Astrocyte (in vitro differentiated cells and primary cell): ENCODE data around the gene TNFSF8. TPM values are rescaled to one million over a fixed set of nuclear protein-coding genes. Genes with fewer than 3 reads are reported as not detected.

Experiments
- DNase-seq: peaks from one replicate; pipeline ENCODE4 v3.0.0-alpha.2; 2010; ENCODE audit warnings: low read depth
- FAIRE-seq: peaks from 2 replicates; lab custom pipeline; 2011; peaks lifted over from hg19 to GRCh38; lab: Jason Lieb, UNC
- H2AFZ ChIP-seq: 2 replicates; pipeline ENCODE4 v1.6.0; 2012; ENCODE audit warnings: low read depth, low read length, inconsistent platforms
- H3K27ac ChIP-seq: 2 replicates; pipeline ENCODE4 v1.5.1; 2011; ENCODE audit warnings: low read depth, low read length, inconsistent platforms
- H3K27me3 ChIP-seq: 2 replicates; pipeline ENCODE4 v1.6.0; 2011; ENCODE audit warnings: low read length, inconsistent platforms; ENCODE audit not compliant: insufficient read depth
- H3K36me3 ChIP-seq: 2 replicates; pipeline ENCODE4 v1.5.1; 2011; ENCODE audit warnings: low read length, inconsistent platforms; ENCODE audit not compliant: insufficient read depth
- H3K4me1 ChIP-seq: 2 replicates; pipeline ENCODE4 v1.5.1; 2011; ENCODE audit warnings: low read length, inconsistent platforms; ENCODE audit not compliant: insufficient read depth
- H3K4me2 ChIP-seq: 2 replicates; pipeline ENCODE4 v1.6.0; 2012; ENCODE audit warnings: low read length, inconsistent platforms
- H3K4me3 ChIP-seq: 2 replicates; pipeline ENCODE4 v1.5.1; 2011; ENCODE audit warnings: low read depth, mild to moderate bottlenecking, low read length, inconsistent platforms; ENCODE audit not compliant: insufficient read depth
- H3K79me2 ChIP-seq: 2 replicates; pipeline ENCODE4 v1.6.0; 2012; ENCODE audit warnings: mild to moderate bottlenecking, low read length, inconsistent platforms; ENCODE audit not compliant: insufficient read depth
- H3K9ac ChIP-seq: 2 replicates; pipeline ENCODE4 v1.6.0; 2012; ENCODE audit warnings: mild to moderate bottlenecking, low read length, inconsistent platforms
- H3K9me3 ChIP-seq: 2 replicates; pipeline ENCODE4 v1.5.1; 2012; ENCODE audit warnings: low read depth, mild to moderate bottlenecking, low read length, inconsistent platforms; ENCODE audit not compliant: insufficient read depth
- H4K20me1 ChIP-seq: 2 replicates; pipeline ENCODE4 v1.6.0; 2012; ENCODE audit warnings: low read length, inconsistent platforms; ENCODE audit not compliant: insufficient read depth
- H3K27ac Mint-ChIP-seq: one replicate; pipeline ENCODE4 v1.8.0; 2021; ENCODE audit warnings: mild to moderate bottlenecking, mixed read lengths; ENCODE audit not compliant: unreplicated experiment
- H3K27me3 Mint-ChIP-seq: one replicate; pipeline ENCODE4 v1.8.0; 2021; ENCODE audit warnings: low read depth, mixed read lengths; ENCODE audit not compliant: unreplicated experiment
- H3K36me3 Mint-ChIP-seq: one replicate; pipeline ENCODE4 v1.8.0; 2021; ENCODE audit warnings: low read depth, mixed read lengths; ENCODE audit not compliant: unreplicated experiment
- H3K4me1 Mint-ChIP-seq: one replicate; pipeline ENCODE4 v1.8.0; 2021; ENCODE audit warnings: low read depth, mixed read lengths; ENCODE audit not compliant: unreplicated experiment
- H3K4me3 Mint-ChIP-seq: one replicate; pipeline ENCODE4 v1.8.0; 2021; ENCODE audit warnings: mild to moderate bottlenecking, moderate library complexity, mixed read lengths; ENCODE audit not compliant: unreplicated experiment
- H3K9me3 Mint-ChIP-seq: one replicate; pipeline ENCODE4 v1.8.0; 2021; ENCODE audit warnings: mild to moderate bottlenecking, mixed read lengths; ENCODE audit not compliant: unreplicated experiment
- CTCF ChIP-seq: IDR thresholded peaks from 2 replicates; pipeline ENCODE4 v1.5.1; 2011; ENCODE audit warnings: low read depth, mild to moderate bottlenecking, inconsistent platforms, low read length, moderate library complexity; ENCODE audit not compliant: insufficient read depth
- EZH2 ChIP-seq: IDR thresholded peaks from 2 replicates; pipeline ENCODE4 v1.6.1; 2012; ENCODE audit warnings: mild to moderate bottlenecking, low read length, inconsistent platforms; ENCODE audit not compliant: insufficient read depth
- total RNA-seq: library from RNA; stranded (reverse); gene quantifications from 2 replicates; pipeline ENCODE4 v1.2.1, GENCODE V29; 2021

Gene TNFSF8
- total RNA-seq, 1 donor from 2014 or later, result not detected

DNA sequence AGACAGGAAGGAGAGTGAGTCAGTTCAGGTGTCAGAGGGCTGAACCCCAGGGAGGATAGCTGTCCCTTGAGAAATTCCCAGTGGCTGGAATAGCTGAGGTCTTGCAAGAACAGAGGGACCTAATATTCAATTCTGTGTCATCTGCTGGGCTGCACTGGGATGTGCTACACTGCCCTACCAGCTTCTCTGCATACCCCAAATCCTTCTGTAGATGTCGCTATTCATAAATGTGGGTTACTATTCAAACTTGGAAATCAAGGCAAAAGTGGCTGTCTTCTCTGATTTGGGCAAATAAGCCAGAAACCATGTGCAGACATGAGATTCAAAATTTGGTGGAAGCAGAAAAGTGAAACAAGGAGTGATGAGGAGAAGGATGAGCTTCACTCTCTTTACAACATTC, 16.3 kb downstream of the TNFSF8 start:
- peaks cover 15% of the 10 kb centered on the region for H3K27me3 Mint-ChIP-seq
- Histone ChIP-seq H4K20me1 (no peaks in the 10 kb centered on the region), H2AFZ (no peak overlapping the region), H3K79me2 (no peaks in the 10 kb centered on the region), H3K27ac (no peak overlapping the region), H3K9me3 (no peaks in the 10 kb centered on the region), H3K9ac (no peak overlapping the region), H3K4me2 (no peak overlapping the region), H3K36me3 (no peaks in the 10 kb centered on the region), H3K4me1 (peaks cover under 1% of the 10 kb centered on the region), H3K4me3 (no peak overlapping the region), H3K27me3 (no peaks in the 10 kb centered on the region)
- no peaks in the 10 kb centered on the region for H3K36me3 Mint-ChIP-seq
- DNase-seq (no peak), FAIRE-seq (no peak)
- H3K4me3 Mint-ChIP-seq, result no peak overlapping the region
- H3K27ac Mint-ChIP-seq, result no peak overlapping the region
- TF ChIP-seq CTCF (no peak), EZH2 (no peak)
- no peaks in the 10 kb centered on the region for H3K9me3 Mint-ChIP-seq
- peaks cover 9% of the 10 kb centered on the region for H3K4me1 Mint-ChIP-seq

DNA sequence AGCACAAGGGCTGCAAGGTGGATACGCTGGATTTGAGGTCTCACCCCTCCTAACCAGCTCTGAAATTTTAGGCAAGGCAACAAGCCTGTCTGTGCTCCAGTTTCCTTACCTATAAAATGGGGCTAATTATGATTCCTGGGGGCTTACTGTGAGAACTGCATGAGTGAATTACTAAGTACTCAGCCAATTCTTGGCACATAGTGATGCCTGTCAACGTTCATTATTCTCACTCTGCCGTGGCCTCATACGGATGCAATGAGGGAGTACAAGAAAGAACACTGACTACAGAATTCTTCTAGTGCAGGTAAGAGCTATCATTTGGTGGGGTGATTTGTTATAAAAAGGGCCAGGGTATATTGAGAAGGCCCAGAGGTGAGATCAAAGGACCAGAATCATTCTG, 16.7 kb downstream of the TNFSF8 start:
- no peak for DNase-seq
- no peak overlapping the region for H2AFZ ChIP-seq
- H3K27me3 Mint-ChIP-seq, result peaks cover 15% of the 10 kb centered on the region

More for the DNA sequence above, 16.7 kb downstream of the TNFSF8 start:
- Histone ChIP-seq H3K36me3 (no peaks in the 10 kb centered on the region), H3K27me3 (no peaks in the 10 kb centered on the region), H3K79me2 (no peaks in the 10 kb centered on the region), H3K27ac (no peak overlapping the region), H3K4me2 (no peak overlapping the region), H3K9me3 (no peaks in the 10 kb centered on the region), H3K4me1 (peaks cover 5% of the 10 kb centered on the region), H4K20me1 (no peaks in the 10 kb centered on the region), H3K9ac (no peak overlapping the region), H3K4me3 (no peak overlapping the region)
- no peaks in the 10 kb centered on the region for H3K9me3 Mint-ChIP-seq
- H3K4me1 Mint-ChIP-seq, result peaks cover 14% of the 10 kb centered on the region
- FAIRE-seq, result no peak
- H3K4me3 Mint-ChIP-seq, result no peak overlapping the region
- TF ChIP-seq CTCF (no peak), EZH2 (no peak)
- no peaks in the 10 kb centered on the region for H3K36me3 Mint-ChIP-seq
- no peak overlapping the region for H3K27ac Mint-ChIP-seq
